ENCODE data around the gene TECPR1.

The TECPR1 gene

DNA sequence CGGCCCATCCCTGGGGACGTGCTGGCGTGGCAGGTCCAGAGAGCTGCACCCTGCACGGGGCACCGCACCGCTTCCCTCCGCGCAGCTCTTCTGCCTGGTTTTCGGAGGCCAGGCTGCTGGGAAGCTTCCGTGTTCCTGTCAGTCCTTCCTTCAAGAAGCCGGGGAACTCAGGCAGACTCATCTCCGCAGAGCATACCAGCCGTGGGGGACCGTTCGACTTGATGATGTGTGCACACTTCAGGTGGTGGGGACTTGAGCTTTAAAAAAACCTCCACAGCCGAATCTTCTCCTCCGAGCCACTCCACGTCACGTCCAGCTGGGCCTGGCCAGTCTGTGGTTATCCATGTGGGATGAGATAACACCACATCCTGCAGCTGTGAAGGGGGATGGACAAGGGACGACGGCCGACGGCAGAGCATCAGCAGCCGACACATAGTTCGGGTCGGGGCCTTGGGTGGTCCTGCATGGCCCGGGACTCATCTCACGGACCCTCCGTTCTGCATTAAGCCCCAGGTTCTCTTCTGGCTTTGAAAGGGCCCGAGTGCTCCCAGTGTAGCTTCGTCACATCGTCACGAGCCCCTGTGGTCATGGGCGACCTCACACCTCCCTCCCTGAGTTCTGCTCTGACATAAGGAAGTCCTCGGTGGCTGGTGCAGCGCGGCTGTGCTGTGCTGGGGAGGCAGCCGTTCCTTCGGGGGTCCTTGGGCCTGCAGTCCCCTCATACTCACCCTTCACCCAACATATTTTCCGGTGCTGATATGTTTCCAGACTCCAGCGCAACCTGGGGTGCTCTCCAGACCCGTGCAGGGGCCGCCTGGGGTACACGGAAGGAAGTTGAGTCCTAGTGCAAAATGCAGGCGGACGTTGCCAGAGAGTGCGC is 45.3 kb downstream of the TECPR1 start:
- H3K9ac ChIP-seq (ENCODE audit: low read length in 2 of 2): no peak overlapping the region
- H3K27ac ChIP-seq (ENCODE audit: low read length): no peak overlapping the region
- H3K4me3 ChIP-seq (ENCODE audit: low read length in 2 of 2): no peak overlapping the region
- peaks cover 2 to 7% of the 10 kb centered on the region in 2 donors for H3K27me3 ChIP-seq (ENCODE audit: control insufficient read depth in 1 of 2, insufficient read depth in 2 of 2, low read length in 2 of 2)
- no peaks in the 10 kb centered on the region for H3K4me1 ChIP-seq (ENCODE audit: control insufficient read depth, insufficient read depth, low read length)
- H3K36me3 ChIP-seq (ENCODE audit: control insufficient read depth in 2 of 2, insufficient read depth in 2 of 2, low read length in 2 of 2): peaks cover 10 to 22% of the 10 kb centered on the region in 2 donors
- no peaks in the 10 kb centered on the region for H3K9me3 ChIP-seq (ENCODE audit: control insufficient read depth in 2 of 2, low read length in 2 of 2)

DNA sequence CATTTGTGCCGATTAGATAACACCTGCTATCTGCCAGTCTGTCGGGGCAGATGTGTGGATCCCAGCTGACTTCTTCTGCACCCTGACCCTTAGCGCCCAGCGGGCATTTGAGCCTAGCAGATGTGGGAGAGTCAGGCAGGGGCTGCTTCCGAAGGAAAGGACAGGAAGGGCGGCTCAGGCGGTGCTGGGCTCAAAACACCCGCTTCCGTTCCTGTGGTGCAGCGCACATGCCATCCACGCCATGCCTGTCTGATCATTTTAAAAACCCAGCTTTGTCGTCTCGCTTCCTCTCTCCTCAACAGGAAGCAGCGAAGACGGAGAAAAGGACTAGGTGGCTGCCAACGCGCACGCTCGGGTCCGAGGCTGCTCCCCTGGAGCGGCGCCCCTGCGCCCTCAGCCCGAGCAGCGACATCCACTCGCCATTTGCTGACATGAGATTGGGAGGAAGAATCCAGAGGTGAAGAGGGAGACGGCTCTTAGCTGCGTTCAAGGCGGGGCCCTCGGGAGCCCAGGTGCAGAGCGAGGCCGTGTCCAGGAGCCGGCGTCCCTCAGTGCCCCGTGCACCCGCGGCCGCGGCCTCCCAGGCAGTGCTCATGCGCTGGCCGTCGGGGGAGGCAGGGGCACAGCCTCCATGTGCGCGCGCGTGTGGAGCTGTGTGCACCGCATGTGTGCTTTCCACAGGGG is 46.7 kb downstream of the TECPR1 start:
- Histone ChIP-seq H3K4me1 (ENCODE audit: control insufficient read depth, insufficient read depth, low read length) (no peaks in the 10 kb centered on the region), H3K36me3 (ENCODE audit: control insufficient read depth in 2 of 2, insufficient read depth in 2 of 2, low read length in 2 of 2) (peaks cover 10 to 22% of the 10 kb centered on the region in 2 donors), H3K27me3 (ENCODE audit: control insufficient read depth in 1 of 2, insufficient read depth in 2 of 2, low read length in 2 of 2) (no peaks in the 10 kb centered on the region), H3K4me3 (ENCODE audit: low read length in 2 of 2) (no peak overlapping the region), H3K9me3 (ENCODE audit: control insufficient read depth in 2 of 2, low read length in 2 of 2) (no peaks in the 10 kb centered on the region), H3K27ac (ENCODE audit: low read length) (no peak overlapping the region), H3K9ac (ENCODE audit: low read length in 2 of 2) (no peak overlapping the region)

DNA sequence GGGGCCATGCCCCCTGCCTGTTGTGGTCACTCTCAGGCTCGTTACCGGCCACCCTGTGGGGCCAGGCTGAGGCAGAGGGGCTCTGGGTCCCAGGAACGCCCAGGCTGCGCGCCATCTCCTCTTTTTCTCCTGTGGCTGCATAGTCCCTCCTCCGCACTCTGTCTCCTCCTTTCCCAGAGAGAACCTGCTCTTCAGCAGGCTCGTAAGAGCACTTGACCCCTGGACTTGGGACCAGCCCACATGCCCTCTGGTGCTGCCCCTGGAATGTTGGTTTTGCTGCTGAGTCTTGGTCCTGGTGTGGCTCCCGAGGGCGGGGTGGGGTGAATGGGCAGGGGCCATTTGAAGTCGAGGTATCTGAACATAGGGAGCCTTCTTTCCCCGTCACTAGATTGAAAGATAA is 47.4 kb downstream of the TECPR1 start:
- Histone ChIP-seq H3K4me1 (ENCODE audit: control insufficient read depth, insufficient read depth, low read length) (no peaks in the 10 kb centered on the region), H3K4me3 (ENCODE audit: low read length in 2 of 2) (no peak overlapping the region), H3K27me3 (ENCODE audit: control insufficient read depth in 1 of 2, insufficient read depth in 2 of 2, low read length in 2 of 2) (no peaks in the 10 kb centered on the region), H3K9me3 (ENCODE audit: control insufficient read depth in 2 of 2, low read length in 2 of 2) (no peaks in the 10 kb centered on the region), H3K9ac (ENCODE audit: low read length in 2 of 2) (no peak overlapping the region), H3K27ac (ENCODE audit: low read length) (no peak overlapping the region), H3K36me3 (ENCODE audit: control insufficient read depth in 2 of 2, insufficient read depth in 2 of 2, low read length in 2 of 2) (peaks cover 10 to 25% of the 10 kb centered on the region in 2 donors)

DNA sequence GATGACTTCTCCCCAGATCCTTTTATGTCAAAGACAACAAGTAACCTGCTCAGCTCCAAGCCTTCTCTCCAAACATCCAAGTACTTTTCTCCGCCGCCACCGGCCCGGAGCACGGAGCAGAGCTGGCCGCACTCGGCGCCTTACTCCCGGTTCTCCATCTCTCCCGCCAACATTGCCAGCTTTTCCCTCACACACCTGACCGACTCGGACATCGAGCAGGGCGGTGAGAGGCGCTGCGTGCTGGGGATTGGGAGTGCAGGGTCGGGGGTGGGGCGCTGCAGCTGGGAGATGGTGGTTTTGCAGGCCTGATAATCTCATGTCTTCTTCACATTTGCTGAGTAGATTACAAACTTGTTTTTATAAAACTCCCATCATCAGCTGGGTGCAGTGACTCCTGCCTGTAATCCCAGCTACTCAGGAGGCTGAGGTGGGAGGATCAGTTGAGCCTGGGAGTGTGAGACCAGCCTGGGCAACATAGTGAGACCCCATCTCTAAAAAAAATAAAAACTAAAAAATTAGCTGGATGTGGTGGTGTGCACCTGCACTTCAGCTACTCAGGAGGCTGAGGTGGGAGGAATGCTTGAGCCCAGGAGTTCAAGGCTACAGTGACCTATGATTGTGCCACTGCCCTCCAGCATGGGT is 47.9 kb downstream of the TECPR1 start:
- peaks cover 10 to 25% of the 10 kb centered on the region in 2 donors for H3K36me3 ChIP-seq (ENCODE audit: control insufficient read depth in 2 of 2, insufficient read depth in 2 of 2, low read length in 2 of 2)

DNA sequence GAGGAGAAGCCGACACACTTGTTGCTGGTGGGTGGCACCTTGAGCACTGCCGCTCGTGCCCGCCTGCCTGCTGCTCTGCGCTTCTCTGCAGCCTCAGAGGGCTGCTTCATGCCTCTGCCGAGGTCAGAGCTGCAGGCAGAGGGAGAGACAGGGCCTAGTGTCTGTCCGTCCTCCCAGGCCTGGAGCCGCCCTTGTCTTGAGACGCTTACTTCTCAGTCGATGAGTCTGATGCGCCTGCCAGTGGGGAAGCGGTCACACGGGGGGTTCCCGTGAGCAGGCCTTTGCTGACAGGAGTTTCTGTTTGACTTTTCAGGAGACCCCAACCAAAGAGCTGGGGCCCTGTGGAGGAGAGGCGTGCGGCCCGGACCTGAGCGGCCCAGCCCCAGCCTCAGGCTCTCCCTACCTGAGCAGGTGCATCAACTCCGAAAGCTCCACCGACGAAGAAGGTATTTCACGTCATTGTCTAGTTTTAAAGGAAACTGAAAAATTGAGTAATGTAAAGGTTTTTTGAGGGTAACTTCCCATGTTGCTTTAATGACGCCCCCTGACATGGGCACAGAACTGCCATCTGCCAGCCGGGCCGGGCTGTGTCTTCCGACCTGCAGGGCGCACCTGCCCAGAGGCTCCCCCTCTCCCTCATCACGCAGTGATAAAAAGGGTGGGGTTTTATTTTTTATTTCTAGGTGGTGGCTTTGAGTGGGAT is 48.6 kb downstream of the TECPR1 start:
- no peak overlapping the region for H3K9ac ChIP-seq (ENCODE audit: low read length in 2 of 2)
- H3K27me3 ChIP-seq (ENCODE audit: control insufficient read depth in 1 of 2, insufficient read depth in 2 of 2, low read length in 2 of 2): no peaks in the 10 kb centered on the region
- no peak overlapping the region for H3K27ac ChIP-seq (ENCODE audit: low read length)
- H3K4me1 ChIP-seq (ENCODE audit: control insufficient read depth, insufficient read depth, low read length): no peaks in the 10 kb centered on the region
- H3K4me3 ChIP-seq (ENCODE audit: low read length in 2 of 2): no peak overlapping the region
- H3K9me3 ChIP-seq (ENCODE audit: control insufficient read depth in 2 of 2, low read length in 2 of 2): no peaks in the 10 kb centered on the region
- peaks cover 10 to 25% of the 10 kb centered on the region in 2 donors for H3K36me3 ChIP-seq (ENCODE audit: control insufficient read depth in 2 of 2, insufficient read depth in 2 of 2, low read length in 2 of 2)

More for the DNA sequence above, 47.9 kb downstream of the TECPR1 start:
- Histone ChIP-seq H3K27ac (ENCODE audit: low read length) (no peak overlapping the region), H3K9ac (ENCODE audit: low read length in 2 of 2) (no peak overlapping the region), H3K27me3 (ENCODE audit: control insufficient read depth in 1 of 2, insufficient read depth in 2 of 2, low read length in 2 of 2) (no peaks in the 10 kb centered on the region), H3K4me3 (ENCODE audit: low read length in 2 of 2) (no peak overlapping the region), H3K4me1 (ENCODE audit: control insufficient read depth, insufficient read depth, low read length) (no peaks in the 10 kb centered on the region), H3K9me3 (ENCODE audit: control insufficient read depth in 2 of 2, low read length in 2 of 2) (no peaks in the 10 kb centered on the region)

DNA sequence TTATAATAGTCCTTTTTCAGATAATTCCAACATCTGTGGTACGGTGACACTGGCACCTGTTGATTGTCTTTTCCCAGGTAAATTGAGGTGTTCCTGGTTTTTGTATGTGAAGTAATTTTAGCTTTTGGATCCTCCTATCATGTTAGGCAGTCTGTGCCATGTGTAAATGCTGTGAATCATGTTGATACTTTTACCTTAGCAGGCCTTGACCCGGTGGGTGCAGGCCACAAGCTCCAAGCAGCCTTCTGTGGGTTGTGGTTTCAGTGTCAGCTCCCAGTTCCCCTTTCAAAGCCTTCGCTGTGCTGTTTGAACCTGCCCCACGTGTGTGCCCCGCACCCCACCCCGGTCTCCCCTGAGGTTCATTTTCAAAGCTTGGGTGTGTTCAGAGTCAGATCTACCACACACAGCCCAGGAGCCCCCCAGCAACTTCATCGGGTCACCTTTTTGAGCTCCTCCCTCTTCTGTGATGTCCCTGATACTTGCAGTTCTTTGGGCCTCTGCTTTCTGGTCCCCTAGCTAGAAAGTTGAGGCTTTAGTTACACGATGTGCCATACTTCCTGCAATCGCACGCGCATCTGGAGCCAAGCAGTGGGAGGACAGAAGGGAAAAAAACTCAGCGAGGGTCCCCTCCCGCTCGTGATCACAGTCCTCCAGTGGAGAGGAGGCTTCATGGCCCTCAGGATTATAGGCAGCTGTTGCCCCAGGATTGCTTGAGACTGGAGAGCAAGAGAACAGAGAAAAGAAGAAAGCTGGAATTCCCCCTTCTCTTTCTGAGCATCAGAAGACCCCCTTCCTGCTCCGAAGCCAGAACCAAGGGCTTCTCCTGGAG is 49.5 kb downstream of the TECPR1 start:
- Histone ChIP-seq H3K4me3 (ENCODE audit: low read length in 2 of 2) (no peak overlapping the region), H3K27me3 (ENCODE audit: control insufficient read depth in 1 of 2, insufficient read depth in 2 of 2, low read length in 2 of 2) (no peaks in the 10 kb centered on the region), H3K9me3 (ENCODE audit: control insufficient read depth in 2 of 2, low read length in 2 of 2) (no peaks in the 10 kb centered on the region), H3K9ac (ENCODE audit: low read length in 2 of 2) (no peak overlapping the region), H3K27ac (ENCODE audit: low read length) (no peak overlapping the region), H3K36me3 (ENCODE audit: control insufficient read depth in 2 of 2, insufficient read depth in 2 of 2, low read length in 2 of 2) (peaks cover 10 to 25% of the 10 kb centered on the region in 2 donors), H3K4me1 (ENCODE audit: control insufficient read depth, insufficient read depth, low read length) (no peaks in the 10 kb centered on the region)

DNA sequence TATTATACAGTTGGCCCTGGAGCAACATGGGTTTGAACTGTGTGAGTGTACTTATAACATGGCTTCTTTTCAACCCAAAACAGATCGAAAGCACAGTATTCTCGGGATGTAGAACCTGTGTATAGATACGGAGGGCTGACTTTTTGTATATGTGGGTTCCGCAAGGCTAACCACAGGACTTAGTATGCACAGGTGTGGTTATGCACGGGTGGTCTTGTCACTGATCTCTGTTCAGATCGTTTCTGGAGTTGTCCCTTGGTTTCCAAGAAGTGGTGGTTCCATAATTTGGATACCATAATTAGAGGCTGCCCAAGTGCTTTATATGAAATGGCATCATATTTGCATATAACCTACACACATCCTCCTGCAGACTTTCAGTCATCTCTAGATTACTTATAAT is 51.7 kb downstream of the TECPR1 start:
- no peaks in the 10 kb centered on the region for H3K9me3 ChIP-seq (ENCODE audit: control insufficient read depth in 2 of 2, low read length in 2 of 2)
- H3K27ac ChIP-seq (ENCODE audit: low read length): no peak overlapping the region
- no peak overlapping the region for H3K9ac ChIP-seq (ENCODE audit: low read length in 2 of 2)
- no peaks in the 10 kb centered on the region for H3K27me3 ChIP-seq (ENCODE audit: control insufficient read depth in 1 of 2, insufficient read depth in 2 of 2, low read length in 2 of 2)
- no peak overlapping the region for H3K4me3 ChIP-seq (ENCODE audit: low read length in 2 of 2)
- H3K36me3 ChIP-seq (ENCODE audit: control insufficient read depth in 2 of 2, insufficient read depth in 2 of 2, low read length in 2 of 2): peaks cover 0 to 19% of the 10 kb centered on the region in 2 donors
- no peaks in the 10 kb centered on the region for H3K4me1 ChIP-seq (ENCODE audit: control insufficient read depth, insufficient read depth, low read length)

DNA sequence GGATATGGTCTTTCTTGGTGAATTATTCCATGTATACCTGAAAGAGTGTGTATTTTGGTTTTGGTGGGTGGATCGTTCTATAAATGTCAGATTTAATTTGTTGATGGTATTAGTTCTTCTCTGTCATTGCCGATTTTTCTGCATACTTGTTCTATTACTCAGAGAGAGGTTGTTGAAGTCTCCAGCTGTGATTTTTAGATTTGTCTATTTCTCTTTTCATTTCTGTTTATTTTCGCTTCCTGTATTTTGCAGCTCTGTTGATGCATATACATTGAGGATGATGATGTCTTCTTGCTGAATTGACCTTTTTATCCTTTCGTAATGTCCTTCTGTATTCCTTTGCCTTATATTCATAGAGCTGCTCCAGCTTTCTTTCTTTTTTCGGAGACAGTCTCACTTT is 52.9 kb downstream of the TECPR1 start:
- no peaks in the 10 kb centered on the region for H3K9me3 ChIP-seq (ENCODE audit: control insufficient read depth in 2 of 2, low read length in 2 of 2)
- no peak overlapping the region for H3K9ac ChIP-seq (ENCODE audit: low read length in 2 of 2)
- no peaks in the 10 kb centered on the region for H3K27me3 ChIP-seq (ENCODE audit: control insufficient read depth in 1 of 2, insufficient read depth in 2 of 2, low read length in 2 of 2)
- no peaks in the 10 kb centered on the region for H3K4me1 ChIP-seq (ENCODE audit: control insufficient read depth, insufficient read depth, low read length)
- peaks cover 4 to 21% of the 10 kb centered on the region in 2 donors for H3K36me3 ChIP-seq (ENCODE audit: control insufficient read depth in 2 of 2, insufficient read depth in 2 of 2, low read length in 2 of 2)
- no peak overlapping the region for H3K27ac ChIP-seq (ENCODE audit: low read length)
- no peak overlapping the region for H3K4me3 ChIP-seq (ENCODE audit: low read length in 2 of 2)

DNA sequence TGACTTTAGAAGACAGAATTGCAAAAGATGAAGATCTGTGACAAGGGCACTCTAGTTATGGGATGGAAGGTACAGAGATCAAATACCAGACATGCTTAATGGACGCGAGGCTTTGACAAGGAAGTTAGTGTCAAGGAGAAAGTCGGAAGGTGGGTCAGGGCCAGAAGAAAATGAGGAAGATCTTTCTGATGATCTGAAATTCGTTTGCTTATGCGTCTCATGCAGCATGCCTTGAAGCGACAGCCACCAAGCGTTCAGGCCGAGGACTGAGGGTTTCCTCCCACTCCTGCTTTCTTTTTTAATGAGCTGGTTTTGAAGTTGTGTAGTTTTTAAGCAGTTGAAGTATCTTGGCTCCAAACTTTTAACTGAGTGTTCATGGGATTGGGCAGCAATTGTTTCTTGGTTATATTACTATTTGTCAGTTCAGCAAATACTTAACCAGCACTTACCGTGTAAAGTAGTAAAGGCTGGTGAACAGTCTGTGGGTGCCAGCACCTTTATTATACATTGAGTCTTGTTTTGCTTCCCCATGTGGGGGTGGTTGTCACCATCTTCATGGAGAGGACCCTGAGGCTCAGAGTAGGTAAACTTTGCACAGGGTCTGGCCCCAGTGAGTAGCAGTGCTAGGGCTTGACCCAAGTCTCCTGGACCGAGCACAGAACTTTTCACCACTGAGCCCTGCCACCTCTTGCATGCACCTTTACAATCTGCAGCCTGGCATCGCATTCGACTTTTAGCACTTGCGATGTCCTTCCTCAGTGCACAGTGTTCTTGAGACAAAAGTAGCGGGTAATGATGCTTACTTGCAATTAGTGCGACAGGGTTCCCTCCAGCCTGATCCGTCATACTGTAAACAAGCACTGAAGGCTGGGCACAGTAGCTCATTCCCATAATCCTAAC is 55.1 kb downstream of the TECPR1 start:
- Histone ChIP-seq H3K4me1 (ENCODE audit: control insufficient read depth, insufficient read depth, low read length) (no peaks in the 10 kb centered on the region), H3K27ac (ENCODE audit: low read length) (no peak overlapping the region), H3K36me3 (ENCODE audit: control insufficient read depth in 2 of 2, insufficient read depth in 2 of 2, low read length in 2 of 2) (peaks cover 21 to 41% of the 10 kb centered on the region in 2 donors), H3K27me3 (ENCODE audit: control insufficient read depth in 1 of 2, insufficient read depth in 2 of 2, low read length in 2 of 2) (no peaks in the 10 kb centered on the region), H3K9me3 (ENCODE audit: control insufficient read depth in 2 of 2, low read length in 2 of 2) (no peaks in the 10 kb centered on the region), H3K9ac (ENCODE audit: low read length in 2 of 2) (no peak overlapping the region), H3K4me3 (ENCODE audit: low read length in 2 of 2) (no peak overlapping the region)
